GM19438 (cell line): ENCODE measurements around the gene RNU7-1.

Experiments used
- ATAC-seq: cut with Tn5 transposase; IDR thresholded peaks from one replicate; pipeline ENCODE4 v1.9.1; 2021; ENCODE audit warnings: low read depth; ENCODE audit not compliant: unreplicated experiment

RNU7-1 gene

GRCh38 chr12:6936636-6937480 lies 6.8 kb upstream of the RNU7-1 start:
- ATAC-seq, result no peak

- peak; percentile 83 for ATAC-seq
Measured at GRCh38 chr12:6937481-6938352, 5.9 kb upstream of the RNU7-1 start.

GRCh38 chr12:6938353-6939190 lies 5.0 kb upstream of the RNU7-1 start:
- ATAC-seq, result no peak

- no peak for ATAC-seq
Measured at GRCh38 chr12:6939191-6939540, 4.5 kb upstream of the RNU7-1 start.

GRCh38 chr12:6941267-6941666 lies 2.3 kb upstream of the RNU7-1 start:
- ATAC-seq, result no peak

GRCh38 chr12:6941782-6942181 lies 1.8 kb upstream of the RNU7-1 start:
- no peak for ATAC-seq

GRCh38 chr12:6942331-6942665 lies 1.3 kb upstream of the RNU7-1 start:
- ATAC-seq, result no peak

GRCh38 chr12:6943389-6943721 lies 261 bp upstream of the RNU7-1 start:
- peak; percentile 31 for ATAC-seq

- ATAC-seq, result peak; percentile 41
Measured at GRCh38 chr12:6944381-6945186, 968 bp downstream of the RNU7-1 start.

GRCh38 chr12:6945613-6946012 lies 2.0 kb downstream of the RNU7-1 start:
- ATAC-seq, result no peak

GRCh38 chr12:6946033-6946919 lies 2.7 kb downstream of the RNU7-1 start:
- ATAC-seq, result peak; percentile 26

GRCh38 chr12:6946920-6947374 lies 3.3 kb downstream of the RNU7-1 start:
- ATAC-seq, result no peak

- no peak for ATAC-seq
Measured at GRCh38 chr12:6947615-6948014, 4.0 kb downstream of the RNU7-1 start.

- no peak for ATAC-seq
Measured at GRCh38 chr12:6948873-6949594, 5.4 kb downstream of the RNU7-1 start.

- ATAC-seq, result no peak
Measured at GRCh38 chr12:6950401-6950801, 6.8 kb downstream of the RNU7-1 start.

GRCh38 chr12:6950811-6951540 lies 7.4 kb downstream of the RNU7-1 start, which contains the start of gene PTPN6:
PTPN6 (plus strand) TSS chr12:6951356; CDS start chr12:6951513, 157 bp downstream.
- ATAC-seq, result no peak

- ATAC-seq, result no peak
Measured at GRCh38 chr12:6951551-6952120, 8.0 kb downstream of the RNU7-1 start.
